DND-41 (cell line): Measurements from ENCODE around the gene FGF18.

Experiments
- CTCF ChIP-seq: IDR thresholded peaks from 2 replicates; pipeline ENCODE4 v1.5.1; 2012; ENCODE audit warnings: borderline replicate concordance, low read length, moderate library complexity, mild to moderate bottlenecking; ENCODE audit not compliant: poor library complexity, severe bottlenecking; ENCODE audit errors: extremely low read depth
- EZH2 ChIP-seq: IDR thresholded peaks from 3 replicates; pipeline ENCODE4 v1.6.1; 2012; ENCODE audit warnings: borderline replicate concordance, low read depth, mild to moderate bottlenecking, moderate library complexity, low read length, inconsistent platforms; ENCODE audit not compliant: severe bottlenecking

GRCh38 chr5:171470420-171470819 lies 51.0 kb downstream of the FGF18 start:
- no peak for TF ChIP-seq CTCF
- TF ChIP-seq EZH2 = no peak
